Left cardiac atrium (tissue), 4 donors: ENCODE measurements around the gene TRIM54. TPM values are rescaled to one million over a fixed set of nuclear protein-coding genes. Genes with fewer than 3 reads are reported as not detected.
"Not testable (repeated sequence)": the region's sequence is repeated elsewhere in the genome, so short reads cannot be mapped to it uniquely, and the experiment has no call there.

Source experiments
- ATAC-seq, 2 donors: fragments of 200-7000 bp; cut with Tn5 transposase; one replicate each; pipeline ENCODE4 v1.9.1; 2020; ENCODE audit warnings: mild to moderate bottlenecking in 2 of 2, moderate library complexity in 2 of 2
- DNase-seq: peaks from one replicate; pipeline ENCODE4 v3.0.0-alpha.2; 2020
- intact Hi-C, 2 donors: fragments of 100-400 bp; cut with DNase I; formaldehyde crosslinking; loops; one replicate each; pipeline versions ENCODE4 v1.14.1 to v1.15.1; 2022 to 2023
- total RNA-seq, 2 donors: library from RNA; stranded (reverse); fragmentation: NEBNext Ultra II Directional; extraction: Animal tissue kit (Norgen Biotek cat#: 25700); gene quantifications; one replicate each; pipeline ENCODE4 v1.2.1, GENCODE V29; 2021
- donor health status: DM: no; HTN: yes; CAD: no.
- donor health status: DM: no; HTN: yes; CAD: no; lungs with severe emphysema.
- donor health status: DM: yes; HTN: yes; CAD: no.
- donor health status: Dilated cardiomyopathy.

TRIM54 gene
- total RNA-seq, 2 donors from 2014 or later = 92.1 to 105 TPM

- ATAC-seq (no peak), DNase-seq (no peak)
- intact Hi-C loops = loop anchor here in 1 of 2 donors (2.0 kb wide), 1 partner anchor 52 kb away; no protein-coding TSS in a partner anchor
Observed at GRCh38 chr2:27250652-27251379, 31.4 kb upstream of the TRIM54 start.

DNA sequence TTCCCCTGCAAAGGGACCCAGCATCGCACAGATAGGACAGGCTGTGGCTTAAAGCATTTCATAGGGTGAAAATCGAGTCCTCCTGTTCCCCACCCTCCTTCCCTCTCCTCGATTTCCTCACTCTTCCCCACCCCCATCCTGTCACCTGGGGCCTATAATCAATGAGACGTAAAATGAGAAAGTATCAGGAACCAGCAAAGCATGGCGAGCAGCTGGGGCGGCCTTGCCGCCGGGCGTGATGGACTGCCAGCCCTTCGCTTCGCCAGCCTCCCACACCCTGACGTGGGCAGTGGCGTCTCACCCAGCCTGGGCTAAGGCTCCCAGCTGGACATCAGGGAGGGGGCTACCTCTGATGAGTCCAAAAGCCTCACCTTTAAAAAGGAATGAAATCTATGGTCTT is 30.5 kb upstream of the TRIM54 start:
- ATAC-seq (no peak), DNase-seq (no peak)
- intact Hi-C loops = loop anchor here in 1 of 2 donors (2.0 kb wide), 1 partner anchor 51 kb away; no protein-coding TSS in a partner anchor

GRCh38 chr2:27255187-27255586 is 27.0 kb upstream of the TRIM54 start:
- intact Hi-C loops = no loop called here
- DNase-seq (no peak), ATAC-seq (peak; percentile 42 to 69)

DNA sequence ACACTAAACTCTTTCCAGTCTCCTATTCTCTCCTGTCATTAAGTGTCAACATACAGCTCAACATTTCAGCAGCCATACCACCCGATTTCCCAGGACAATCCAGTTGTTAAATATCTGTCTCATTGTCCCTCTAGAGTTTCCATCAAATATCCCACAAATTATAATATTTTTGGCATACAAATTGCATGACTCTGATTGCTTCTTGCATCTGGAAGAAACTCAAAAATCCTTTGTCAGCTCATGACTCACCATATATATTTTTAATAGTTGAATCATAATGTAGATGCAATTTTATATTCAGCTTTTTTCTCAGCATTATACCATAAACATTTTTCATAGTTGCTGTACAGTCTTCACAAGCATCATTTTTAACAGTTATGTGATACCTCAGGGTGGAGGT is 26.6 kb upstream of the TRIM54 start:
- DNase-seq (no peak), ATAC-seq (no peak)
- intact Hi-C loops = no loop called here

GRCh38 chr2:27256855-27257454 is 25.3 kb upstream of the TRIM54 start:
- DNase-seq = no peak

GRCh38 chr2:27258051-27258450 is 24.2 kb upstream of the TRIM54 start:
- DNase-seq = no peak
- intact Hi-C loops = no loop called here
- ATAC-seq = no peak

More at GRCh38 chr2:27256855-27257454, 25.3 kb upstream of the TRIM54 start:
- intact Hi-C loops = no loop called here
- ATAC-seq = no peak

DNA sequence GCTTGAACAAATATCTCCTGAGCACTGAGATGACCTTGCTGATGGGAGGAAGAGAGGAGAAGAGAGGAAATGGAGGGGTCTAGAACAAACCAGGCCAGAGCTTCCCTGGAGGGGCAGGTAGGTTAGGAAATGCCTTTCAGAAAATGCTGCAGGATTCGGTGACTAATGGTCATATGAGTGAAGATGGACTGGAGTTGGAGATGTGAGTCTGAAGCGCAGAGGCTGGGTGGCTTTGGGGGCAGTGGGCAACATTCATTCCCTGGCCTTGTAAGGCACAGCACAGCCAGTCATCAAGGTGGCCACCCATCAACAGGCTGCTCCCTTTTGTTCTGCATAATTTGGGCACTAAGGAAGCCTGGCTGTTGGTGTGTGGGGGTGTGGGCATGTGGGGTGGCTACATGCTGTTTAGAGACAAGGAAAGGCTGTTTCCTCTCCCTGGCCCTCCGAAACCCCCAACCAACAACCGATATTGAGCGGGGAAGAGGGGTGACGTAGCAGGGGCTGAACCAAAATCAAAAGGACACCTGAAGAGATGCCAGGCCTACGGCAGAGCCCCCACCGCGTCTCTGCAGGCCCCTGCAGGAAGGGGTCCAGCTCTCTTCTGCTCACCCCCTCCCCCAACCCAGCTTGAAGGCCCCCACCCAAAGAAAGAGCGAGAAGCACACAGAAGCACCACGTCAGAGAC is 20.8 kb upstream of the TRIM54 start:
- no peak for DNase-seq
- intact Hi-C loops = no loop called here
- no peak for ATAC-seq

DNA sequence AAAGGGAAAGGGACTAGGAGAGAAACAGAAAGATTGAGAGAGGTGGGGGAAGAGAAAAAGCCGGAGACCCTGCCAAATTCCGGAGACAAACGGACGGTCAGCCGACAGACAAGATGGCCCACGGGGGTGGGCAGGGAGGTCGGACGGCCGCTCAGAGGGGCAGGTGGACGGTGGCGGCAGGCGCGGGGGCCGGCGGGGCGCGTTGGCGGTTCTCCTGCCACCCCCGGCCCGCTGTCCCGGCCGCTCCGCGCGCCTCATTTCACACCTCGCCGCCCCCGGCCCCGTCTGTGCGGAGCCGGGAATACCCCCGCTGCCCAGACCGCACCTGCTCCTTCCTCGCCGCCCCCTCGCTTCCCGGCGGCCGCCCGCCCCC is 20.3 kb upstream of the TRIM54 start:
- DNase-seq (no peak), ATAC-seq (no peak)
- intact Hi-C loops = no loop called here

- DNase-seq (peak; percentile 81), ATAC-seq (peak; percentile 86)
Observed at GRCh38 chr2:27262379-27263286, 19.6 kb upstream of the TRIM54 start, which contains the start of gene SLC30A3. TSS of gene SLC30A3 (minus strand) at chr2:27263047. CDS start at chr2:27262906, 141 bp downstream.

GRCh38 chr2:27263287-27264252 is 18.7 kb upstream of the TRIM54 start:
- DNase-seq (no peak), ATAC-seq (no peak)
- intact Hi-C loops = no loop called here

More at GRCh38 chr2:27262379-27263286, 19.6 kb upstream of the TRIM54 start, which contains the start of gene SLC30A3:
- intact Hi-C loops = no loop called here

- DNase-seq (no peak), ATAC-seq (peak; percentile 31 to 58)
- intact Hi-C loops = no loop called here
Observed at GRCh38 chr2:27264253-27264752, 17.9 kb upstream of the TRIM54 start.

DNA sequence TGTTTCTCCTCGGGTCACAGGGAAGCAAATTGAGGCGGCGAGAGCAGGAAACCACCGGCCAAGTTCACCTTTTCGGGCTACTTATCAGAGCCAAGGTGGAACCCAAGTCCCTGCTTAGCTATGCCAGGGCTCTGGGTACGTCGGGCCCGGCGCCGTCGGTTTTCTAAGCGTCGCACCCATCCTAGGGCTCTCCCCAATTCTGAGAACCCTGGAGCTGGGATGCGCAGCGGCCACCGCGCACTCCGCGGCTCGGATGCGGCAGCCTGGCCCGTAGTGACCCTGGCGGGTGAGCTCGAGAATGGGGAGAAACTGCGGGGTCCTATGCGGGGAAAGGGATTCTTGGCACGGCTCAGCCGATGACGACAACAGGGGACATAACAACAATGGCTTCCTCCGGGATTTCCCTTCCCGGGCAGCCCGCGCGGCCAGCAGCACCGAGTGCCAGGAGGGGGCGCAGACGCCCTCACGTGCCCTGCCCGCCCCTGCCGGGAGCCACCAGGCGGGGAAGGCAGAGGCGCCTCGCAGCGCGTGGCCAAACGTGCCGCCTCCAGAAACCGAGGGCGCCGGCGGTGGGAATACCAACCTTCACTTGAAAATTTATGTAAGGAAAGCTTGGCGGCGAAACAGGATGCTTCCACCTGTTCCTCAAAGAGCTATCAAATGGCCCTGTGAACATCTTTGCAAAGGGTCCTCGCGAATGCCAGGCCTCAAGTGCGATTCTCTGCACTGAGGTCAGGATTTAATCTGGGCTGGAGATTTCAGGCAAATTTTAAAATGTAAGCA is 17.3 kb upstream of the TRIM54 start:
- peak; percentile 82 for DNase-seq
- ATAC-seq = peak; percentile 67 to 72
- intact Hi-C loops = no loop called here

GRCh38 chr2:27265536-27265870 is 16.7 kb upstream of the TRIM54 start:
- no peak for ATAC-seq
- no peak for DNase-seq
- intact Hi-C loops = no loop called here

DNA sequence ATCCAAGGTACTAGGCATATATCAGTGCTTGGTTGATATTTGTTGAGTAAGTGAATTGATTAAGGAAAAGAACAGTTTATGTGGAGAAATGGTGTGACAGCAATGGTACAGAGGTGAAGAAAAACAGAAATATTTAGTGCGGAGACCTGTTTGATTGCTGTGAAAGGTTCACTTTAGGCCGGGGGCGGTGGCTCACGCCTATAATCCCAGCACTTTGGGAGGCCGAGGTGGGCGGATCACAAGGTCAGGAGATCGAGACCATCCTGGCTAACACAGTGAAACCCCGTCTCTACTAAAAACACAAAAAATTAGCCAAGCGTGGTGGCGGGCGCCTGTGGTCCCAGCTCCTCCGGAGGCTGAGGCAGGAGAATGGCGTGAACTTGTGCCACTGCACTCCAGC is 13.9 kb upstream of the TRIM54 start:
- DNase-seq, ATAC-seq, intact Hi-C loops: not testable (repeated sequence)

GRCh38 chr2:27270131-27270530 is 12.1 kb upstream of the TRIM54 start:
- intact Hi-C loops = no loop called here
- DNase-seq (no peak), ATAC-seq (no peak)

- intact Hi-C loops = no loop called here
- ATAC-seq (no peak), DNase-seq (no peak)
Observed at GRCh38 chr2:27270670-27271069, 11.6 kb upstream of the TRIM54 start.
